Neural cell (in vitro differentiated cells): ENCODE results near the gene ARHGEF16. TPM values are rescaled to one million over a fixed set of nuclear protein-coding genes. Genes with fewer than 3 reads are reported as not detected.

ENCODE experiments used
- H2AFZ ChIP-seq: fragments of 200-600, 300-800 bp; sonication (generic), shearing (Covaris generic); 2 replicates; pipeline ENCODE4 v1.6.0; 2014; ENCODE audit warnings: low read depth, mild to moderate bottlenecking, antibody characterized with exemption, low read length, moderate library complexity
- H3F3A ChIP-seq: fragments of 200-600 bp; shearing (Covaris generic); 2 replicates; pipeline ENCODE4 v1.6.1; 2016; ENCODE audit warnings: mild to moderate bottlenecking, moderate library complexity, mixed read lengths, antibody characterized with exemption, low read length; ENCODE audit not compliant: insufficient read depth, poor library complexity, severe bottlenecking
- H3K27ac ChIP-seq: fragments of 200-600, 300-800 bp; sonication (generic), shearing (Covaris generic); 2 replicates; pipeline ENCODE4 v1.5.1; 2014; ENCODE audit warnings: mild to moderate bottlenecking, low read length, moderate library complexity
- H3K27me3 ChIP-seq: fragments of 300-800, 200-600 bp; sonication (generic), shearing (Covaris generic); 2 replicates; pipeline ENCODE4 v1.6.0; 2014; ENCODE audit warnings: mild to moderate bottlenecking, low read depth, low read length, moderate library complexity; ENCODE audit not compliant: insufficient read depth
- H3K36me3 ChIP-seq: fragments of 300-800, 200-600 bp; sonication (generic), shearing (Covaris generic); 2 replicates; pipeline ENCODE4 v1.5.1; 2014; ENCODE audit warnings: mild to moderate bottlenecking, antibody characterized with exemption, low read length, moderate library complexity; ENCODE audit not compliant: insufficient read depth
- H3K4me2 ChIP-seq: fragments of 300-800, 200-600 bp; sonication (generic), shearing (Covaris generic); 2 replicates; pipeline ENCODE4 v1.6.0; 2014; ENCODE audit warnings: mild to moderate bottlenecking, low read length
- H3K4me3 ChIP-seq: fragments of 300-800, 200-600 bp; sonication (generic), shearing (Covaris generic); 2 replicates; pipeline ENCODE4 v1.5.1; 2014; ENCODE audit warnings: mild to moderate bottlenecking, low read length, moderate library complexity
- H3K79me2 ChIP-seq: fragments of 200-600 bp; shearing (Covaris generic); replicated peaks from 2 replicates; pipeline ENCODE4 v1.6.0; 2014; ENCODE audit warnings: mild to moderate bottlenecking, low read length, moderate library complexity; ENCODE audit not compliant: insufficient read depth
- H3K9ac ChIP-seq: fragments of 300-800, 200-600 bp; sonication (generic), shearing (Covaris generic); 2 replicates; pipeline ENCODE4 v1.6.1; 2016; ENCODE audit warnings: mild to moderate bottlenecking, low read length, mixed read lengths
- H3K9me2 ChIP-seq: fragments of 200-600 bp; shearing (Covaris generic); 2 replicates; pipeline ENCODE4 v1.6.1; 2016; ENCODE audit warnings: mild to moderate bottlenecking, low read length, mixed read lengths; ENCODE audit not compliant: insufficient read depth
- H3K9me3 ChIP-seq: fragments of 200-600, 300-800 bp; sonication (generic), shearing (Covaris generic); 2 replicates; pipeline ENCODE4 v1.6.1; 2016; ENCODE audit warnings: mild to moderate bottlenecking, mixed run types, low read length, moderate library complexity, mixed read lengths
- H4K20me1 ChIP-seq: fragments of 200-600 bp; shearing (Covaris generic); 2 replicates; pipeline ENCODE4 v1.6.1; 2016; ENCODE audit warnings: mild to moderate bottlenecking, mixed run types; ENCODE audit not compliant: insufficient read depth
- CTCF ChIP-seq: fragments of 450-650 bp; IDR thresholded peaks from 2 replicates; pipeline ENCODE4 v1.5.1; 2014; ENCODE audit warnings: antibody characterized with exemption, mild to moderate bottlenecking, moderate library complexity; ENCODE audit not compliant: poor library complexity, severe bottlenecking
- EP300 ChIP-seq: fragments of 450-650 bp; conservative IDR thresholded peaks from 2 replicates; pipeline ENCODE4 v1.6.1; 2014; ENCODE audit warnings: antibody characterized with exemption, mild to moderate bottlenecking, moderate library complexity; ENCODE audit not compliant: poor library complexity, severe bottlenecking
- EZH2 ChIP-seq: fragments of 200-600, 300-800 bp; shearing (Covaris generic), sonication (generic); IDR thresholded peaks from 2 replicates; pipeline ENCODE4 v1.6.1; 2014; ENCODE audit warnings: antibody characterized with exemption, low read length, borderline replicate concordance, mild to moderate bottlenecking; ENCODE audit not compliant: insufficient read depth, poor library complexity, severe bottlenecking
- MXI1 ChIP-seq: fragments of 450-650 bp; conservative IDR thresholded peaks from 2 replicates; pipeline ENCODE4 v1.6.1; 2014; ENCODE audit warnings: antibody characterized with exemption, mild to moderate bottlenecking; ENCODE audit not compliant: poor library complexity, severe bottlenecking
- POLR2AphosphoS5 ChIP-seq: IDR thresholded peaks from 2 replicates; pipeline ENCODE4 v1.6.1; 2012
- RAD21 ChIP-seq: fragments of 450-650 bp; conservative IDR thresholded peaks from 2 replicates; pipeline ENCODE4 v1.6.1; 2014; ENCODE audit warnings: antibody characterized with exemption, mild to moderate bottlenecking, moderate library complexity
- REST ChIP-seq: IDR thresholded peaks from 2 replicates; pipeline ENCODE4 v1.6.1; 2012; ENCODE audit warnings: borderline replicate concordance
- SMC3 ChIP-seq: fragments of 450-650 bp; conservative IDR thresholded peaks from 2 replicates; pipeline ENCODE4 v1.6.1; 2014; ENCODE audit warnings: antibody characterized with exemption, mild to moderate bottlenecking, moderate library complexity; ENCODE audit not compliant: poor library complexity
- TAF1 ChIP-seq: IDR thresholded peaks from 2 replicates; pipeline ENCODE4 v1.6.1; 2012; ENCODE audit warnings: low read depth
- polyA plus RNA-seq: library from polyadenylated mRNA; depleted of rRNA; stranded (reverse); fragments of >200 nt; gene quantifications from 2 replicates; pipeline ENCODE4 v1.2.3, GENCODE V29; 2014

The ARHGEF16 gene
- polyA plus RNA-seq, 1 donor from 2014 or later = 0.64 TPM

DNA sequence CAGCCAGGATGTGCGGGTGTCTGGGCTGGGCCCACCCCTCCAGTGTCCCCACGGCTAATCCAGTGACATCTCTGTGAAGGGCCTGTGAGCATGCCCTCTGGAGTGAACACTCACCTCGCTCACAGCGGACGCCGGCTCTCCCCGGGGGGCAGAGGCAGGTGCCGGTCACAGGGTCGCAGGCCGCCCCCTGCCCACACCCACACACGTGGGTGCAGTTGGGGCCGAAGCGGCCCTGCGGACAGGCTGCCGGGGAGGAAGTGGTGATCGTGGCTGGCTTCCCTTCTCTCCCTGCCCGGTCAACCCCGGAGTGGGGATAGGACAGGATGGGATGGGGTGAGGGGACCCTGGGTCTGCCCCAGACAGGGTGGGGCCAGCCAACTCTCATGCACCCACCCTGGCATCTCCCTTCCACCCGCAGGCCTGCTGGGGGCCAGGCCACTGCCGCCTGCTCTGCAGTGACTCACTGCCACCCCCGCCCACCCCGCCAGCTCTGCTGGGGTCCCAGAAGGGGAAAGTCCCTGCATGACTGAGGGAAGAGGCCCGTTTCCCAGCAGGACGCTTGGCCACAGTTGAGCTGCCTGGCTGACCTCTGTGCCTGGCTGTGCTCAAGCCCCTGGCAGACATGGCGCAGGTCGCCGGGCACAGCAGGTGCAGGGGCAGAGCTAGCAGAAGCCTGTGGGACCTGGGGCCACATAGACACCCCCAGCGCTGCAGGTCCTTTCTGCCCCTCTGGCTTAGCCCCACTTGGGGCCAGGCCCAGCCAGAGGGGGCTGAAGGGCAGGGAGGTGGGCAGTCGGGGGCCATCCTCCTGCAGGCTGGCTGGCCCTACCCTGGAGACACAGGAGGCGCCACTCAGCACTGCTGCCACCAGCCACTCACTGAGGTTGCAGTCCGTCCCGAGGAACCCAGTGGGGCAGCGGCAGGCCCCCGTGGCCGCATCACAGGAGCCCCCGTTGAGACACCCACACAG lies 41.6 kb downstream of the ARHGEF16 start:
- no peak overlapping the region for H2AFZ ChIP-seq
- H3K27me3 ChIP-seq = no peaks in the 10 kb centered on the region
- no peaks in the 10 kb centered on the region for H4K20me1 ChIP-seq
- H3F3A ChIP-seq = no peaks in the 10 kb centered on the region
- H3K9me3 ChIP-seq = no peaks in the 10 kb centered on the region
- TF ChIP-seq SMC3 = no peak
- no peak for TF ChIP-seq EZH2
- TF ChIP-seq REST = no peak
- no peak for TF ChIP-seq TAF1
- no peak for TF ChIP-seq CTCF
- no peak for TF ChIP-seq RAD21
- no peak for TF ChIP-seq EP300
- no peak for TF ChIP-seq MXI1
- no peak for TF ChIP-seq POLR2AphosphoS5
- no peak overlapping the region for H3K4me2 ChIP-seq
- H3K4me3 ChIP-seq = no peak overlapping the region
- H3K9ac ChIP-seq = no peak overlapping the region
- H3K27ac ChIP-seq = no peak overlapping the region
- no peaks in the 10 kb centered on the region for H3K79me2 ChIP-seq
- no peaks in the 10 kb centered on the region for H3K9me2 ChIP-seq
- H3K36me3 ChIP-seq = no peaks in the 10 kb centered on the region

- H3K79me2 ChIP-seq = no peaks in the 10 kb centered on the region
- TF ChIP-seq EP300 (no peak), CTCF (no peak), EZH2 (no peak), POLR2AphosphoS5 (no peak)
- H3K36me3 ChIP-seq = no peaks in the 10 kb centered on the region
- no peaks in the 10 kb centered on the region for H3K9me3 ChIP-seq
- H3K4me2 ChIP-seq = no peak overlapping the region
- H4K20me1 ChIP-seq = no peaks in the 10 kb centered on the region
- no peaks in the 10 kb centered on the region for H3K9me2 ChIP-seq
- H3K9ac ChIP-seq = no peak overlapping the region
- no peaks in the 10 kb centered on the region for H3F3A ChIP-seq
- no peaks in the 10 kb centered on the region for H3K27me3 ChIP-seq
- H3K27ac ChIP-seq = no peak overlapping the region
- H3K4me3 ChIP-seq = no peak overlapping the region
- no peak overlapping the region for H2AFZ ChIP-seq
These were observed 42.5 kb downstream of the ARHGEF16 start for GRCh38 chr1:3496916-3497315.
